Tongue (tissue), 2 donors: Measurements from ENCODE around the gene TRABD. TPM values are rescaled to one million over a fixed set of nuclear protein-coding genes. Genes with fewer than 3 reads are reported as not detected.

Source experiments
- DNase-seq: peaks from one replicate; pipeline ENCODE4 v3.0.0-alpha.2; 2015
- total RNA-seq: library from RNA; depleted of rRNA; stranded (reverse); fragments of >200 nt; gene quantifications from one replicate; pipeline ENCODE4 v1.2.3, GENCODE V29; 2014

Gene TRABD
- total RNA-seq, 1 donor from 2014 or later: 18.5 TPM

DNA sequence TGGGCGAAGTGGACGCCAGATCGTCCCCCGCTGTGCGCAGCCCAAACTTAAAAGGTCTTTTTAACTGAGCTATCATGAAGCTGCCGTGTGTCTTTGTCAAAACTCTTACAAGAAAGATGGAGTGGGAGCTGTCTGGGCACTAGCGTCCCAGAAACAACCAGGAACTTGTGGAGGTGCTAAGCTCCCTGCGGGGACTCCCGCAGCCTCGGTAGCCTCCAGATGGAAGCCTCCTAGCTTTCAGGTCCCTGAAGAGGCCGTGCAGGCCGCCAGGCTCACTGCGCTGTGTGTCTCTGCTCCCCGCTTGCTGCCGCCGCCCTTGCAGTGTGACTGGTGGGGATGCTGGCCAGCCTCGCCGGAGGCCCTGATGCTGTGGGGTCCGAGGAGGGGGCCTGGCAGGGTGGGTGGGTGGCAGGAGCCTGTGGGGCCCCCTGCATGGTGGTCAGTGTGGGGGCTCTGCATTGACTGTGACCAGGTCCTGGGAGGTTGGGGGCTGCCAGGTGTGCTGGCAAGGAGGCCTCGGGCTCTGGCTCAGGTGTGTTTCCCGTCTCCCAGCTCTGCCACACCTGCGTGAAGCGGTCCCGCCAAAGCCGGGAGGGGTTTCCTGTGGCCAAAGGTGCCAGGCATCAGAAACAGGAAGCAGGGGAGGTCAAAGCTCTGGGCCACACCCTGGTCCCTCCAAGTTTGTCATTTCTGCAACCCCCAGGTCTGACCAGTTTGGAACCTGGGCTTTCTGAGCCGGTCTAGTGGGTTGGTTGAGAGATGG is 1.2 kb downstream of the TRABD start:
- no peak for DNase-seq

DNA sequence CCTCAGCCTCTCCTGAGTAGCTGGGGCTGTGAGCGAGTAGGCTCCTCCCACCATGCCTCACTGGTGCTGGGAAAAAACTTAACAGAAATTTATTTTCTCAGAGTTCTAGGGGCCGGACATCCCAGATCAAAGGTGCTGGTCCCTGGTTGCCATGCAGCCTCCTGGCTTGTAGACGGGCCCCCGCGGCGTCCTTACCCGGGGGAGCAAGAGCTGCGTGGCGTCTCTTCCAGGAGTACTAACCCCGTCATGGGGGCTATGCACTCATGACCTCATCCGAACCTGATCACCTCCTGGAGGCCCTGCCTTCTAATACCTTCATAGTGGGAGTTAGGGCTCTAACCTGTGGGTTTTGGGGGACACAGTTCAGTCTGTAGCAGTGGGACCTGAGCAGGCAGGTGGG is 2.6 kb downstream of the TRABD start:
- DNase-seq: no peak

DNA sequence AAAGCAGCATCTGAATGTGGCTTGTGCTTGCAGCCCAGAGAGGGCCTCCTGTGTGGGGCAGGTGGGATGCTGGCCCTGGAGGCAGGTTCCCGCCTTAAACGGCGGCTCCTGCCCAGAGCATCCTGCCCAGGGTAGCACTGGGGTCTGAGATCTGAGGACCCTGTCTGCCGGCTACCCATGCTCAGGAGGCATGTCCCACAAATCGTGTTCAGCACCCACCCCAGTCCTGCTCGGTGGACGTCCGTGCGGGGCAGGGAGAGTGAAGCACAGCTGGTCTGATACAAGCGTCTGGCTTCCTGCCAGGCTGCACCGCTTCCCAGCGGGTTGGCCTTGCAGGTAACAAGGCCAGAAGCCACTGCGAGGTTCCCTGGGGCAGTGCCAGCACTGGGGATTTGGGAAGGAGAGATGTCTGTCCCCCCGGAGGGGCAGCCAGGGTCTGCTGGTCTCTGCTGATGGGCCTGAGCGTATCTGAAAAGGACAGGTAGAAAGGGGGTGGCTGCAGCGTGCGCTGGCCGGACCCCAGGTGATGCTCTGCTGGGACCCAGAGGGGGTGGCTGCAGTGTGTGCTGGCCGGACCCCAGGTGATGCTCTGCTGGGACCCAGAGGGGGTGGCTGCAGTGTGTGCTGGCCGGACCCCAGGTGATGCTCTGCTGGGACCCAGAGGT is 3.6 kb downstream of the TRABD start:
- no peak for DNase-seq

DNA sequence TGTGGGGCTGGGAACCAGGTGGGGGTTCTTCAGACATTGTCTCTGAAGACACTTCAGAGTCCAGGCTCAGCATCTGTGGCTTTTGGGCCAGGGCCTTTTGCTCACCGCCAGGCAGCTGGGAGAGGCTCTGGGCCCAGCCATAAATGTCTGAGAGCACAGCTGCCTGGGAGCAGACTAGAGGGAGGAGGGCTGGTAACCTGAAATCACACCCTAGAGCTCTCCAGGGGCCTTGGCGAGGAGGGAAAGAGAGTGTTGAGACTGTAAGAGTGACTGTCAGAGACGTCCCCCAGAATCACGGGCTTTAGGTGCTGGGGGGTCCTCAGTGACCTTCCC is 4.1 kb downstream of the TRABD start:
- peak; percentile 82 for DNase-seq

DNA sequence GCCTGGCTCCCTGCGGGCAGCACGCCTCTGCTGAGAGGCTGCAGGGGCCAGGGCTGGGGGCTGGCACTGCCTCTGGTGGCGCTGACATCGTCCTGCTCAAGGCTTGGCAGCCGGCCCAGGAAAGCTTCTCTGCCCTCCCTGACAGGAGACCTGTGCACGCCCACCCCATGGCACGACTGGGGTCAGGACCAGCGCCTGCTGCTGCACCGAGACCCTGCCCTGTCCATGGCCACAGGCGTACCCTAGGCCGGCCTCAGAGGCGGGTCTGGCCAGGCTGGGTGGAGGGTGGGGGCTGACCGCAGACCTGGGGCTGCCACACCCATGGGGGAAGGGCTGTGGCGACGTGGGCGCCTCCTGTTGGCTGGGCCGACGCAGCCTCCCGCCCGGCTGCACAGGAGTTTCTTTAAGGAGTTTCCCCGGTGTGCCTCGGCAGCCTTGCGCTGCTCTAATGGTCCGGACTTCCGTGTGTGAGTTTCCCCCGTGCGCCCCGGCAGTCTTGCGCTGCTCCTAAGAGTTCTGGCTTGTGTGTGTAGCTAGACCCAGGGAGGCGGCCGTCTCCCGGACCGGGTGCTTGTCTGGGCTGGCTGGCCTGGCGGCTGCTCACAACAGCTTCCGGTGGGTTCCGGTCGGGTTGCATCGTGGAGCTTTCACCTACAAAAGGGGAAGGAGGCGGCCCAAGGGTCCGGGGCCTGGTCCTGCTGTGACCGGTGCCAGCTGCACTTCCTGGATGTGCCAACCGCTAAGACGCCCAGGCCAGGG is 4.6 kb downstream of the TRABD start:
- DNase-seq: peak; percentile 91

DNA sequence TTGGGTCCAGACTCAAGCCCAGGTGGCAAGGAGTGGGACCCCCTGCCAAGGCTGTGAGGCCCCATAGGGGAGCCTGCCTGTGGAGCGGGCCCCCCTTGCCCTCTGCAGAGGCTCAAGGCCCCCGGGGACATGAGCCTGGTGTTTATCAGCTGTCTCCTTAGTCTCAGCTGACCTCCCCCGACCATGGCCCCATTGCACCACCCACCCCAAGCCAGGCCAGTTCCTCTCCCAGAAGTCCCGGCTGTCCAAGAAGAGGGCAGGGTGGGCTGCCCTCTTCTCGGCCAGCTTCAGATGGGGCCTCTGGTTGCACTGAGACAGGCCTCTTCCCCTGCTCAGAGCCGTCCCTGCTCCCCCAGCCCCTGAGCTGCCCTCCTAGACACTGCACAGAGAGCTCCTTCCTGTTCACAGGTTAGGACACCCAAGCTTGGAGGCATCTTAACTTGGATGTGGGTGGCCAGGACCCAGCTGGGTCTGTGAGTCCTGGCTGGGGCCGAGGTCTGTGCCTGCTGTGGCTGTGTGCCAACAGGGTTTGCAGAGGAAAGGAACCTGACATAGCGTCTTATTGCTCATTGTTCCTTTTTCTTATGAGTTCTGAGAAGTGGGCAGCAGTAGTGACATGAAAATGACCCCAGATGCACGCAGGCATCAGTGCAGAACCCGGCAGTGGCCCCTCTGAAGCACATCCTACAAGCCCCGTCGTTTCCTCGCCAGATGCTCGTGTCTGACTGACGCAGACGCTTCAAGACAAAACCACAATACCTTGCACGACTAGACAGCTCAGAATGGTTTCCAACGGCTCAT is 5.4 kb downstream of the TRABD start:
- peak; percentile 38 for DNase-seq

DNA sequence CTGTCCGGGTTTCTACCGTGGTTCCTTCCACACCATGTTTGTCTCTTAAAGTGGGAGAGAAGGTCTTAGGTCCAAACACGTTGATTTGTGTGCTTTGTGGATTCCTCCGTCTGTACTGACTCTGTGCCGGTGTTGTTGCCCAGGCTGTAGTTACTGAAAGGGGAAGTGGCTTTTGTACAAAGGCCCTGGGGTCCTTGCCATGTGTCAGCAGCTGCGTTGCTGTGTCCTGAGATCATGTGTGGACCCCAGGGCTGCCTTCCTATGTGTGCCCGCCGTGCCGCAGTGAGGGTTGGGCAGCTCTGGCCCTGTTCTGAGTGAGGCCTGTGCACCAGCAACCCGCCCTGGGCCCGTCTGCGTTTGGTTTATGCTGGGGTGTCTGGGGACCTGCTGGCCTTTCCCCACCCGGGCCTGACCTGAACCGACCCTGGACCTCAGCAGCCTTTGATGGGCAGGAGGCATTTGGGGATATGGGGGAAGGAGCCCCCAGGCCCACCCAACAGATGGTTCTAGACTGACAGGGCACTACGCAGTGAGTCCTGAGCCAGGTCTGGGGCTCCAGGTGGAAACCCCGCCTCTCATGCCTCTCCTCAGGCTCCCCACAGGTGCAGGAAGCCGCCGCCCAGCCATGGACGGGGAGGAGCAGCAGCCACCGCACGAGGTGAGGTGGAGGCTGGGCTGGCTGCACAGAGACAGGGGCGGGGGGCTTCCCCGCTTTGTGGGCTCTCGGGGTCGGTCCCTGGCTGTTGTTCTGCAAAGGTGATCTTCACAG is 6.9 kb downstream of the TRABD start:
- DNase-seq: no peak

DNA sequence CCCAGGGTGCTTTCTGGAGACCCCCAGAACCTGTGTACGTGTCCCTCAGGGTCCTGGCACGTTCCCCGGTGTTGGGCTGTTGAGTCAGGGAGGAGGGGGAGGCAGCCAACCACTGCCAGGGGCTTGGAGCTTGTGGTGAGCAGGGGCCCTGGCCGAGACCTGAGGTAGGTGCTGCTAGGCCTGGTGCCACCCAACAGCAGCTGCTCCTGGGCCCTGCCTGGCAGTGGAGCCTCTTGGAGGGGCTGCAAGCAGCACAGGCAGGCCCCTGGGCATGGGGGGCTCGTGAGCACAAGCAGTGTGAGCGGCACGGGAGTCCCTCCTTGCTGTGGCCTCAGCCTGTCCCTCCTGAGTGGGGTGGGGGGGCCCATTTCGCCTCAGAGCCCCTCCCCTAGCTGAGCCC is 7.9 kb downstream of the TRABD start:
- no peak for DNase-seq

DNA sequence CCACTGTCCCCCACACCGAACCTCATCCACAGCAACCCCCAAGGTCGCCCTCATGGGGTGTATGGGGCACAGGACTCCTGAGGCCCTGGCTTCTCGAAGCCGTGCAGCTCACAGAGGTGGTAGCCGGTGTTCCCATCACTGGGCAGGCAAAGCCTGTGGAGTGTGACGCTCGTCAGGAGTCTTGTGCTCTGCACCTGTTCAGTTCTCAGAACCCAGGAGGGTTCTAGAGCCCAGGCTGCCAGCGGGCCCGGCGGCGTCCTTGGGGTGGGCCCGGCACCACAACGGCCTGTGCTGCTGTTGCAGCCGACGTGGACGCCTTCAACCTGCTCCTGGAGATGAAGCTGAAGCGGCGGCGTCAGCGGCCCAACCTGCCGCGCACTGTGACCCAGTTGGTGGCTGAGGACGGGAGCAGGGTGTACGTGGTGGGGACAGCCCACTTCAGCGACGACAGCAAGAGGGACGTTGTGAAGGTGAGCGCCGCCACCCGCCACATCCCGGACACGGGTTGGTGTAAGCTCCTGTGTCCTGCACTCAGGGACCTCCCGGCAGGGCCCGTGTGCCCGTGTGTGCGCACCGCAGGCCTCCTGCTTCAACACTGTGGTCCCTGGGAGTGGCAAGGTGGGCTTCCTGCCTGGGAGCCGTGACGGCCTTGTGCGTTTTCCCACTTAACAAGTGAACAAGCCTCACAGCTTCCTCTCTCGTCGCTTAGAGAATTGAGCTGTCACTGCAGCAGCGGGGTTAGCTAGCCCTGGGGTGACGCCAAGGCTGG is 8.5 kb downstream of the TRABD start:
- DNase-seq: no peak

DNA sequence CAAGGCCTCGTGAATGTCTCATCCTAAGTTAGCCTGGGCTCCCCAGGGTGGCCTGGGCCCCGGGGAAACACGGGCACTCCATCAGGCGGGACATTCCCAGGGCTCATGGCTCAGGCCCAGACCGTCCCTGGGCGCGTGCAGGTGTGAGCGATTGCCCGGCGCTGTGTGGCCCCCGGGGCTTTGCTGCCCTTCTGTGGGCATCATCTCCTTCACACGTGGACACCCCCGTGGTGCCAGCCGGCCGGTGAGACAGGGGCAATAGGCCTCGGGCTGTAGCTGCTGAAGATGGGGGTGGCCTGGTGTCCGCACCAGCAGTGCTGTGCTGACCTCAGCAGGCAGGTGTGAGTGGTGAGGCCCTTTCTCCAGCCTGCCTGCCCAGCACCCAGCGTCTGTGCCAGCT is 10.5 kb downstream of the TRABD start:
- no peak for DNase-seq

DNA sequence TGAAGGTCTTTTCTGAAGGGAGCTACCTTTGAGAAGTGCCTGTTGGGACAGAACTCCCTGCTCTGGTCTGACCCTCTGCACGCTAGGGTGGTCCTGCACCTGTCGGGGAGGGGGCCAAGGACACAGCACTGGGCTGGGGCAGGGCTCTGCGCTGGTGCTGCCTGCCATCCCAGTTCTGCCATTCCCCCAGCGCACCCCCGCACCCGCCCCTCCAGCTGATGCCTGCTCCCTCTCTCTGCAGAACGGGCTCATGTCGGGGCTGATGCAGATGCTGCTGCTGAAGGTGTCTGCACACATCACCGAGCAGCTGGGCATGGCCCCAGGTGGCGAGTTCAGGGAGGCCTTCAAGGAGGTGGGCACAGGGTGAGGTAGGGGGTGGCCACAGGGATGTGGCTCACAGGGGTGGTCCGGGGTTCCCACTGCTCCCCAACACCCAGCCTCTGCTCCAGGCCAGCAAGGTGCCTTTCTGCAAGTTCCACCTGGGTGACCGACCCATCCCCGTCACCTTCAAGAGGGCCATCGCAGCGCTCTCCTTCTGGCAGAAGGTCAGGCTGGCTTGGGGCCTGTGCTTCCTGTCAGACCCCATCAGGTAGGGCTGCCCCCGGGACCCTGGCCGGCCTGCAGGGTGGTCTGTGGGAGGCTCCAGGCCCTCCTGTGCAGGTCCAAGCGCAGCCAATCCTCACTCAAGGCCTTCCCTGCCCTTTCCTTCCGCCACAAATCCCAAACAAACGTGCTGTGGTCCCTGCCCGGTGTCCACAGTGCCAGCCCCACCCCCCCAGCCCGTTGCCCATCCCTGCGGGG is 11.5 kb downstream of the TRABD start:
- no peak for DNase-seq

DNA sequence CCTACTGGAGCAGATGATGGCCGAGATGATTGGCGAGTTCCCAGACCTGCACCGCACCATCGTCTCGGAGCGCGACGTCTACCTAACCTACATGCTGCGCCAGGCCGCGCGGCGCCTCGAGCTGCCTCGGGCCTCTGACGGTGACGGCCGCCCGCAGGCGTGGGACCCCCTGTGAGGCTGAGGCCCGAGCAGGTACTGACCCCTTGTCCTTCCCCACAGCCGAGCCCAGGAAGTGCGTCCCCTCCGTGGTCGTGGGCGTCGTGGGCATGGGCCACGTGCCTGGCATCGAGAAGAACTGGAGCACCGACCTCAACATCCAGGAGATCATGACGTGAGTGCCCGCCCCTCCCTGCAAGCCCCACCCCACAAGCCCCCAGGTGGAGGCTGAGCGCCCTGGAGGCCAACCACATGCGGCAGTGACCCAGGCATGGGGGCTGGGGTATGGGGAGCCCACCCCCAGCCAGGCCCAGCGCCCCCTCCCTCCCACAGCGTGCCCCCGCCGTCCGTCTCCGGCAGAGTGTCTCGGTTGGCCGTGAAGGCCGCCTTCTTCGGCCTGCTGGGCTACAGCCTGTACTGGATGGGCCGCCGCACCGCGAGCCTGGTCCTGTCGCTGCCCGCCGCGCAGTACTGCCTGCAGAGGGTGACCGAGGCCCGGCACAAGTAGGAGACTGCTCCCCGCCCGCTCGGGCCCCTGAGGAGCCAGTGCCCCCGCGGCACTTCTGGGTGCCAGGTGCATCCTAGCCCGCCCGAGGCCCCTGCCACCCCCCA is 12.3 kb downstream of the TRABD start:
- no peak for DNase-seq

DNA sequence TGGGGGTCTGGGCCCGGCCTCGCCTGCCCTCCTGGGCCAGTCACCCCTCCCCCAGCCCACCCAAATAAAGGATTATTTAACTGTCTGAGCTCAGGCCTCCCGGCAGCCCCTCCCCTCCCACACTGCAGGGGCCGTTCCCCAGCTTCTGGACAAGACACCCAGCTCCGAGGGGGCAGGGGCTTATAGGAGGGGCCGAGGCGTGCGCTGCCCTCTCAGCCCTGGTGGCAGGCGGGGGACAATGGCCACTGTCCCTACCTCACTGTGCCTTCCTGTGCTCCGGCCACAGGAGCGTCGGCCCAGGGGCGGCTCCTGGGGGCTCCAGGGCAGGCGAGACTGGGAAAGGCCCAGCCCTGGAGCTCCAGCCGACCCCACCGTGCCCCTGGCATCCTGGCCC is 12.9 kb downstream of the TRABD start:
- DNase-seq: no peak

DNA sequence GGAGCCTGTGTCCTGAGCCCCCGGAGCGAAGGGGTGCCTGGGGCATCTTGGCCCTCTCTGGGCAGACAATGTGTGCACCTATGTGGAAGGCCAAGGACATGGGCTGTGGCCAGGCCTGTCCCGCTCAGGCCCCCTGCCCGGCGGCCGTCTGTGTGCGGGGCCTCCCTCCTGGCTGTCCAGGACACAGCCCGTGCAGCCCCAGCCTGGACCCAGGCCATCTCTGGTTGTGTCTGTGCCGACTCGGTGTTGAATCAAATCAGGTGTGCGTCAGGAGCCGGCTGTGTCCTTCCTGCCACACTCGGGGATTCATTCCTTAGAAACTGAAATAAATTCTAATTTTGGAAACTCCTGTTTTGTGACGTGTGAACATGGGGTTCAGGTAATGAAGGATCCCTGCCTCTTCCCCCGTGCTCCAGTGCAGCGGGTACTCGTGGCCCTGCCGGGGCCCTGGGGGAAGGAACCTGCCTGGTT is 13.6 kb downstream of the TRABD start:
- DNase-seq: no peak

DNA sequence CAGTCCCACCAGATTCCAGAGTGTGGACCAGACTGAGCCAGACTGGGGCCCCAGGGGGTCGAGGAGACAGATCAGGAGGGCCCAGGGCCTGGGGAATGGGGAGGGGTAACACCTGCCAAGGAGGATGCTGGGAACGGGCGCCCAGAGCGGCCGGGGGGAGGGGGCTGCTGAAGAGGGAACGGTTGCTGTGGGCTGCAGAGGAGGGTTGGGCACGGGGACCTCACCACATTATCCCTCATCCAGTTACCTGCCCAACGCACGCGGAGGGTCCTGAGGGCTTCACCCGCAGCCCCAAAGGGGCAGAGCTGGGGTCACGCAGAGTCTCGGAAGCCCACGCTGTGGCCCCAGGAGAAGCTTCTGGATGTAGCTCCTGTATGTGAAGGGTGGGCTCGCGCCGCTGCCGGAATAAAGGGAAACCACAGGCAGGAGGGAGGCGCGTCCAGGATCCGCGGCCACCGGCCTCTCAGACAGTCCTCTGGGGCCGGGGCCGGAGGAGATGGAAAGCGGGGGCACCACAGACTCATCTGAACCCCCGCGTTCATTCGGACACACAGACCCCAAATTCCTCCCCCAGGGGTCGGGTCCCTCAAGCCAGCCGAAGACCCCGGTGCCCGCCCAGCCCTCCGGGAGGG is 14.2 kb downstream of the TRABD start:
- no peak for DNase-seq

DNA sequence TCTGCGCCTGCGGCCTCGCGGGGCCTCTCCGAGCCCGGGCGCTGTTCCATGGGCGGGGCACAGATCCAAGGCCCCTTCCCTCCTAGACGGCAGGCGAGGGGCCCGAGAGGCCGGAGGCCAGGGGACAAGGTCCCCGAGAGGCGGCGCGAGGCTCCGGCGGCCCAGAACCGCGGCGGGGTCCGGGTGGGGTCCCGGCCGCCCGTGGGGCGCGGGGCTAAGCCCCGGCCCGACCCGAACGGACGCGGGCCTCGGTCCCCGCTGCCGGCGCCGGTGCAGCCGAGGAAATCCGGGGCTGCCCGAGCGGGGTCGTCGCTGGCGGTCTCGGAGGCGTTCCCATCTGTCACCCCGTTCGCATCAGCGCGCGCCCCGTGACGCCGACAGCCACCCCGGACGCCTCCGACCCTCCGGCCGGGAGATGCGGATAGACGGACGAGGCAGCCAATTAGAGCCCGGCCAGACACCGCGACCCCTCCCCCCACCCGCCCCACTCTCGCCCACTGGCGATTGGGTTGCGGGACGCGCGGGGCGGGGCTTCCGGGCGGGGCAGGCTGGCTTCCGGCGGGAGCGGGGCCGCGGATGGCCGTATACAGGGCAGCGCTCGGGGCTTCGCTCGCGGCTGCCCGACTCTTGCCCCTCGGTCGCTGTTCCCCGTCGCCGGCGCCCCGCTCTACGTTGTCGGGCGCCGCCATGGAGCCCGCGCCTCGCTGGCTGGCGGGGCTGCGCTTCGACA is 14.9 kb downstream of the TRABD start, which contains the start of gene SELENOO:
TSS of gene SELENOO (plus strand) at position 551 of the 730 bp plus-strand sequence. CDS start at position 577, 26 bp downstream.
- peak; percentile 96 for DNase-seq

DNA sequence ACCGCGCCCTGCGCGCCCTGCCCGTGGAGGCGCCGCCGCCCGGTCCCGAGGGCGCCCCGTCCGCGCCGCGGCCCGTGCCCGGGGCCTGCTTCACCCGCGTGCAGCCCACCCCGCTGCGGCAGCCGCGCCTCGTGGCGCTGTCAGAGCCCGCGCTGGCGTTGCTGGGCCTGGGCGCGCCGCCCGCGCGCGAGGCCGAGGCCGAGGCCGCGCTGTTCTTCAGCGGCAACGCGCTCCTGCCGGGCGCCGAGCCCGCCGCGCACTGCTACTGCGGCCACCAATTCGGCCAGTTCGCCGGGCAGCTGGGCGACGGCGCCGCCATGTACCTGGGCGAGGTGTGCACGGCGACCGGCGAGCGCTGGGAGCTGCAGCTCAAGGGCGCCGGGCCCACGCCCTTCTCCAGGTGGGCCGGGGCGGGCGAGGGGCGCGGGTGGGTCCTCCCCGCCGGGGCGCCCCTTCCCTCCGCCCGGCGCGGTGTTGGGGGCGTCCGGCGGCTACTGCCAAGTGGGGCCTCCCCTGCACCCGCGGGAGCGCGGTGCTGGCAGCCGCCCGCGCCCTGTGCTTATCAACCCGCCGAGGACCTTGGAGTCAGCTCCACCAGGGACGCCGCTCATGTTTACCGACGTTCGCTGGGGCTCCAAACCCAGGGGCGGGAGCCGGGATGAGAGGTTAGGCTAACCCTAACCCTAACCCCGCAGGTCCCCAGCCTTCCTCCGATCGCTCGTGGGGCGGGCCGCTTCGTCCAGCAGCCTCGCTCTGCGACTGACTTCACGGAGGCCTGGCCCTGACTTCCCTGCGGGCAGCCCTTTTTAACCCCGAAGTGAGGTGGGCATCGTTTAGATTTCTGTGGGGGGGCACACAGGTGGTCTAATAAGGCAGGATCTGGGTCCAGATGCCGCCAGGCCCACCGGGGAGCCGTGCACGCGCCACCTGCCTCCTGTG is 15.7 kb downstream of the TRABD start:
- DNase-seq: no peak
